NOMO-1 (cell line): ENCODE measurements around the gene RTKN.

Source experiments
- DNase-seq, 2 experiments: peaks; one replicate each; lab custom pipeline; 2025; ENCODE audit not compliant: unreplicated experiment in 2 of 2; lab: John Stamatoyannopoulos, UW

RTKN gene

GRCh38 chr2:74440378-74441169, 1.2 kb downstream of the RTKN start:
- DNase-seq = peak; percentile 63 to 86

- no peak for DNase-seq
Observed at GRCh38 chr2:74439803-74440377, 1.8 kb downstream of the RTKN start.

GRCh38 chr2:74439373-74439772, 2.4 kb downstream of the RTKN start:
- DNase-seq = no peak

- DNase-seq = no peak
Observed at GRCh38 chr2:74438248-74438647, 3.5 kb downstream of the RTKN start.

- DNase-seq = no peak
Observed at GRCh38 chr2:74436848-74437695, 4.7 kb downstream of the RTKN start.

GRCh38 chr2:74436111-74436805, 5.5 kb downstream of the RTKN start:
- no peak for DNase-seq

GRCh38 chr2:74430502-74430901, 11.2 kb downstream of the RTKN start:
- DNase-seq = no peak

- no peak for DNase-seq
Observed at GRCh38 chr2:74429487-74430451, 12.0 kb downstream of the RTKN start.

- DNase-seq = no peak
Observed at GRCh38 chr2:74428675-74429074, 13.1 kb downstream of the RTKN start.

GRCh38 chr2:74427551-74427950, 14.2 kb downstream of the RTKN start:
- DNase-seq = no peak

- no peak for DNase-seq
Observed at GRCh38 chr2:74426181-74426758, 15.5 kb downstream of the RTKN start.

- DNase-seq = no peak
Observed at GRCh38 chr2:74425523-74425922, 16.2 kb downstream of the RTKN start.

GRCh38 chr2:74424995-74425406, 16.7 kb downstream of the RTKN start:
- no peak for DNase-seq

- no peak for DNase-seq
Observed at GRCh38 chr2:74424139-74424992, 17.4 kb downstream of the RTKN start.

- no peak for DNase-seq
Observed at GRCh38 chr2:74423231-74424095, 18.3 kb downstream of the RTKN start.

- DNase-seq = peak; percentile 89 to 95
Observed at GRCh38 chr2:74421221-74421870, 20.4 kb downstream of the RTKN start, which contains the start of the genes C2orf81 and WDR54. Gene C2orf81 (minus strand): TSS chr2:74421619. CDS start chr2:74421560, 59 bp downstream. Gene WDR54 (plus strand): TSS chr2:74421730. CDS start chr2:74422154, 424 bp downstream.
